CD4-positive, alpha-beta T cell treated with Interleukin-15 for 4 hours (primary cell): Measurements from ENCODE around the gene HSPB7.
A peak's percentile ranks its signal among the peaks of the same experiment; 100 is the strongest.
"Not testable (repeated sequence)": the region's sequence is repeated elsewhere in the genome, so short reads cannot be mapped to it uniquely, and the experiment has no call there.

Source experiments
- DNase-seq: peaks from one replicate; pipeline ENCODE4 v3.0.0-alpha.2; 2020; ENCODE audit warnings: low spot score

HSPB7 gene

GRCh38 chr1:16050328-16050727, 32.5 kb upstream of the HSPB7 start:
- DNase-seq, result no peak

GRCh38 chr1:16048573-16049189, 30.8 kb upstream of the HSPB7 start:
- DNase-seq, result peak; percentile 22

- DNase-seq, result no peak
Observed at GRCh38 chr1:16047791-16048475, 30.1 kb upstream of the HSPB7 start.

- DNase-seq, result no peak
Observed at GRCh38 chr1:16046842-16047241, 29.0 kb upstream of the HSPB7 start.

- no peak for DNase-seq
Observed at GRCh38 chr1:16043950-16044349, 26.1 kb upstream of the HSPB7 start.

- DNase-seq, result no peak
Observed at GRCh38 chr1:16043521-16043920, 25.7 kb upstream of the HSPB7 start, which contains the start of gene CLCNKB. Gene CLCNKB, plus strand, starts transcription at chr1:16043782. Its CDS starts 711 bp downstream, at chr1:16044493.

GRCh38 chr1:16042654-16043053, 24.8 kb upstream of the HSPB7 start:
- DNase-seq, result not testable (repeated sequence)

- no peak for DNase-seq
Observed at GRCh38 chr1:16042096-16042495, 24.3 kb upstream of the HSPB7 start.

GRCh38 chr1:16041200-16041599, 23.4 kb upstream of the HSPB7 start:
- no peak for DNase-seq

GRCh38 chr1:16039871-16040270, 22.0 kb upstream of the HSPB7 start:
- DNase-seq, result not testable (repeated sequence)

GRCh38 chr1:16038620-16038912, 20.7 kb upstream of the HSPB7 start:
- DNase-seq, result no peak

GRCh38 chr1:16036461-16036860, 18.6 kb upstream of the HSPB7 start:
- DNase-seq, result not testable (repeated sequence)

GRCh38 chr1:16033103-16033632, 15.3 kb upstream of the HSPB7 start:
- not testable (repeated sequence) for DNase-seq

- peak; percentile 20 for DNase-seq
Observed at GRCh38 chr1:16032388-16033102, 14.7 kb upstream of the HSPB7 start.

- no peak for DNase-seq
Observed at GRCh38 chr1:16031551-16031950, 13.7 kb upstream of the HSPB7 start.

GRCh38 chr1:16029288-16029687, 11.4 kb upstream of the HSPB7 start:
- no peak for DNase-seq

GRCh38 chr1:16029003-16029268, 11.1 kb upstream of the HSPB7 start:
- not testable (repeated sequence) for DNase-seq

- no peak for DNase-seq
Observed at GRCh38 chr1:16028237-16029002, 10.6 kb upstream of the HSPB7 start.

GRCh38 chr1:16026723-16027484, 9.1 kb upstream of the HSPB7 start:
- DNase-seq, result no peak

GRCh38 chr1:16026302-16026701, 8.5 kb upstream of the HSPB7 start:
- DNase-seq, result not testable (repeated sequence)

- no peak for DNase-seq
Observed at GRCh38 chr1:16023050-16023653, 5.3 kb upstream of the HSPB7 start.
